Stimulated activated CD8-positive, alpha-beta memory T cell treated with anti-CD3 and anti-CD28 coated beads, Interleukin-4, amount 100 ng/mL, for 1 hour (primary cell): Measurements from ENCODE around the gene ARNT2.
"Not testable (repeated sequence)": the region's sequence is repeated elsewhere in the genome, so short reads cannot be mapped to it uniquely, and the experiment has no call there.

Source experiments
- DNase-seq, 2 donors: peaks; one replicate each; pipeline ENCODE4 v3.0.0-alpha.2; 2020; ENCODE audit warnings: low read depth in 2 of 2, low spot score in 1 of 2

The ARNT2 gene

DNA sequence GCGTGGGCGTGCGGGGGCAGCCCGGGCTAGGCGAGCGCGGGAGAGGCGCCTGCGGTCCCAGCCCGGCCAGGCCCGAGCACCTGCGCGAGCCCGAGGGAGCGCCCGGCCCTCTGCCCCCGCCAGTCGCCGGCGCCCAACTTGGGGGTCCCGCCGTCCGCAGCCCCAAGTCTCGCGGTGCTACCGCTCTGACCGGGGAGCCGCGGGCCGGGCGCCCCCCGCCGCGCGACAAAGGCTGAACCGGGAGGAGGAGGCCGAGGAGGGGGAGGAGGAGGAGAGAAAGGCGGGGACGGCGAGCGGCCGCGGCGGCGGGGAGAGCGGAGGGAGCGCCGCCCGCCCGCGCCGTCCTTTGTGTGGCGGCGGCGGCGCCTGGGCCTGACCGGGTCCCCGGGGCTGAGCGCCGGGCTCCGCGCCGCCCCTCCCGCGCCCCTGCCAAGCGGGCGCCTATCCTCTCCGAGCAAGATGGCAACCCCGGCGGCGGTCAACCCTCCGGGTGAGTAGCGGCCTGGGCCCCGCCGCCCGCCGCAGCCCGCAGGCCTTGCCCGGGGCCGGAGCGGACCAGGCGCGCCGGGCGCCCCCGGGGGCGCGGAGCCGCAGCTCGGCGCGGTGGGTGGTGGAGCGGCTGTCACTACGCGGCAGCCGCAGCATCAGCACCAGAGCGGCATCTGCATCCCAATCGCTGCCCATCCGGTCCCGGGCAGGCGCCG lies at the start of gene ARNT2:
Gene ARNT2 (plus strand): TSS at position 326 of the 704 bp plus-strand sequence. CDS start 134 bp downstream, at position 460.
- no peak for DNase-seq

DNA sequence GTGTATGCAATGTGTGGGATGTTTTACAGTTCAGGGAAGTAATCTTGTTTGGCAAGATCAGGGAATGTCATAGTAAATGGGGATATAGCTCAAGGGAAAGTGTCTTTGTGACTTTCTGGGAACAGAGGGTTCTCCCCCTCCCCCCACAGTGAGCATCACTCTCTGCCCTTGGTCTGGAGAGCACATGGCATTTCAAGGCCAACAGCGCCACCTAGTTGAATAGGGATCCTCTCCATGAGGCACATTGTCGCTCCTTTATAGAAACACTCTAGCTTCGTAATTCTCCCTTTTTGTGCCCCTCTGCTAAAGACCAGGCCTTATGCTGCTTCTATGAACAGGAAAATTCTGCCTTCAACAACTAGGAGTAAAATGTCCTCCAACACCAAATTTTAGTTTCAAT lies 37.1 kb upstream of the ARNT2 start:
- no peak for DNase-seq

DNA sequence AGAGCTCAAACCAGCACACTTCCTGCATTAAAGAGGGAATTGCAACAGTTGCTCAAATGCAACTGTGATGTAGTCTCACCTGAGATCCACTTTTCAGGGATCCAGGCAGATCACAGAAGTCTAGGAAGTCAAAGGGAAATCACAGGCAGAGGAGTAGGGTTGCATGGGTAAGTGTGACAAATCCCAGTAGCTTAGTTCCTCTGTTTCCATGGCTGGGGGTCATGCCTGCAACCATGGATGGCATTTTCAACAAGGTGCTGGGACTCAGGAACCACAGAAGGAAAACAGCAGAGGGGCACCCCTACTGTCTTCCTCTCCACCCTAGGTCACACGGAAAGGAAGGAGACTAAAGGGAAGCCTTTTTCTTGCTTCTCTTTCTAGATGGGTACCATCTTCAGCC lies 36.5 kb upstream of the ARNT2 start:
- DNase-seq: no peak

DNA sequence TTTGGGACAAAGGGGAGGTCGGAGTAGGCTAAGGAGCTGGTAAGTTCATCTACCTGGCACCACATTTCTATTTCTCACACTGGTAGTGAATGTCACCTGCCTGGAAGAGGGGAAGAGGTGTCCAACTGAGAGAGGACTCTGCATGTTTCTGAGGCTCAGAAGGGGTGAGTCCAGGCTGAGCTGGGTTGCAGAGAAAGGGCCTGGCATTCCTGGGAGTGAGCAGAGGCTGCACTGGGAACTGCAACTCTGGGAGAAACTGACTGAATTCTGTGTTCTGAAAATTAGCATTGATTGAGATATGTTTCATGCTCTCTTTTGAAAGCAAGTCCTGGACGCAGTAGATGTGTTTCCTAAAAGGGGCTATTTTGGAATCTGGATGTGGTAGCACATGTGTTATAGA lies 32.3 kb upstream of the ARNT2 start:
- no peak for DNase-seq

DNA sequence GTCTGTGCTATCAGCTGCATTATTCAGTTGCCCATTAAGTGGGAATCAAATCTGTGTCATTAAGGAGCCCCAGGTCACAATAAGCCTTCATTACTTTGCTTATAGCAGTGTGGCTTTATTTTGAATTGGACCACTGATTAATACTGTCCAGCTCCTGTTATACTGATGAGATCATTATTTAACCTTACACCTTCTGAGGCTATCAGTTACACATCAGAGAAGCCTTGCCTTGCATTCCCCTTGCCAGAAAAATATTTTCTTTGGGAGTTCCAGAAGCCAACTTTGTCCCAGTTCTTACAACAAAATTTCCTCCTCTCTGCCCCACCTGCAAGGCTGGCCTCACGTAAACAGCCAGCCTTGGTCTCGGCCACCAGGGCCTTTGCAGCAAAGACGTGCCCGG lies 29.7 kb upstream of the ARNT2 start:
- DNase-seq: no peak

DNA sequence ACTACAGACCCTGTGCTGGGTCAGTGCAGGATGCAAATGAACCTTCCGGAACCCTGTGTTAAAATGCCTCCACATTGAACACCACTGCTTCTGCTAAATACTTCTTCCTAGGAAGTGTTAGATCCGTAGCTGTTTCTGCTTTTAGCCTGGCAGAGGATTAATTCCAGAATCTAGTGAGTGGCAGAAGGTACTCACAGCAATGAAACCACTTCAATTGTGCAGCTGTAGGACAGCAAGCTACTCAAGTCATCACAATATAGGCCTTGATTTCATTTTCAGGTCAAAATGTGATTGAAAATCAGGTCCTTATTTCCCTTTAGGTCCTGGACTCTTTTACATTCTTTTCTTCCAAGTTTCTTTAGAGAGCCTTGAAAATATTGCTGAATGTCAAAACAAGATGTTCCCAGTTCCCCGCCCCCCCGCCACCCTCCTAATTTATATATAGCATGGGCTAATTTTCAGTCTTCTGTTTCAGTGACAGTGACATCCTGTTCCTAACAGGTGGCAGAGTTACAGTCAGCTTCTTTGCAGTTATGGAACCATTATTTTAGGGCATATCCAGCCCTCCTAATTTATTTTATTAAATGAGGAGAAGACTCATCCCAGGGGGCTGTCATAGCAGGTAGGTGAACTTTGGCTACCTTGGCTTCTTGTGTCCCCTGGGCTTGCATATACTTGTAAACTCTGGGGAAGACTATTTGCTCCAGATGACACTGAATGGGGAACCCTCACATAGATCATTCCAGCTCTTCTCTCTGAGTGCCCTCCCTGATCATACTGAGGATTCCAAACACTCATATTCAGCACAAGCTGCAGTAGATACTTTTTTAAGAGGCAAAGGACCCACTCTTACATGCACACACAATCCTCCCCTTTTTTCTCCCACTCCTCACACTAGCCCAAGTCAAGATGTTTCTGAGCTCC lies 28.0 kb upstream of the ARNT2 start:
- no peak for DNase-seq

DNA sequence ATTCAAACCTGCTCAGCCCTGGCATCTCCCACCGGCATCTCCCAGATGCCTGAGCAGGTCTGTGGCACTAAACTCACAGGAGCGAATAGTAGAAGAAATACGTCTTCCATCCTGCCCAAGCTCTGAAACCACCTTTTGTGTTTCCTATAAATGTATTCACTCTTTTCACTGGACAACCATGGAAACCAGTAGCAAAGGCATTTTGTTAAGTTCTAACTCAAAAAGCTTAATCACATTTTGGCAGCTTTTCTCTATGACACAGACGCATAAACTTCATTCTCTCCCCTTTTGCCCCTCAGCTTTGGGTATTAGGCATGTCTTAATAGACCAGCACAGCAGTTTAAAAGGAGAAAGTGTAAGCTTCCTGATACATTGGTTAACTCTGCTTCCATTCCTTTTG lies 24.5 kb upstream of the ARNT2 start:
- DNase-seq: no peak

DNA sequence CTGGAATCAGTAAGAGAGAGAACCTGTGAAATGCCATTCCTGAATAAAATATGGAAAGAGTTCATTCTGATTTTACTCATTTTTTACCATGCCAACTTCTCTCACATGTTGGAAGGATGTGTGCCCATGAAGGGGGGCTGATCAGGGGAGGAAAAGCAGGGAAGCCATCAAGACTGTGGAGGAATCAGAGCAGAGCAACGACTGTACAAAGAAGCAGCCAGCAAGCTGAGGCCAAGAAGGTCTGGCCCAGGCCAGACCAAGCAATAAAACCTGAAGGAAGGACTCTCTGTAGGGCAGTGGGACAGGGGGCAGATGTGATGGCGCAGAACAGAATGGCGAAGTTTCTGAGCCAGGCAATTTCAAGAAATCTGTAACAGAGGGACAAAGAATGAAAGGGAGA lies 24.0 kb upstream of the ARNT2 start:
- DNase-seq: no peak

DNA sequence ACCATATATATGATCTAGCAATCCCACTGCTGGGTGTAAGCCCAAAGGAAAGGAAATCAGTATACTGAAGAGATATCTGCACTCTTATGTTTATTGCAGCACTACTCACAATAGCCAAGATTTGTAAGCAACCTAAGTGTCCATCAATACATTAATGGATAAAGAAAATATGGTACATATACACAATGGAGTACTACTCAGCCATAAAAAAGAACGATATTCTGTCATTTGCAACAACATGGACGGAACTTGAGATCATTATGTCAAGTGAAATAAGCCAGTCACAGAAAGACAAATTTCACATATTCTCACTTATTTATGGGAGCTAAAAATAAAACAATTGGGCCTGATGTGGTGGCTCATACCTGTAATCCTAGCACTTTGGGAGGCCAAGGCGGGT lies 21.9 kb upstream of the ARNT2 start:
- no peak for DNase-seq

DNA sequence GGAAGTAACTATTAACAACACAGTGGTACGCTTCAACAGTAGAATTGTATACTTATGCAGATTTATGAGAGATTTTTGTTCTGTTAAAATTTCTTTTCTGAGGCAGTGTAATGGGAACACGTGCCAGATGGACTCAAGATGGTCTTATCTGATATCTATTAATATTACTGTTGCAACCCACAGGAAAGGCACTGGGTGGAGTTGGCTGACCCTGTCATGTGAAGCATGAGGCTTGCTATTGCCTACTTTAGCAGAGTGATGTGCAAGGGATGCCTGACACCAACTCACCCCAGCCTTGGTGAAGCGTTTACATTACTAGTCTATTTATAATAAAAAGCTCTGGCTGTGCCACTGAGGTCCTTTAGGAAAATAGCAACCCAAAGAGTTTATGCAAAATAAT lies 19.8 kb upstream of the ARNT2 start:
- DNase-seq: no peak

DNA sequence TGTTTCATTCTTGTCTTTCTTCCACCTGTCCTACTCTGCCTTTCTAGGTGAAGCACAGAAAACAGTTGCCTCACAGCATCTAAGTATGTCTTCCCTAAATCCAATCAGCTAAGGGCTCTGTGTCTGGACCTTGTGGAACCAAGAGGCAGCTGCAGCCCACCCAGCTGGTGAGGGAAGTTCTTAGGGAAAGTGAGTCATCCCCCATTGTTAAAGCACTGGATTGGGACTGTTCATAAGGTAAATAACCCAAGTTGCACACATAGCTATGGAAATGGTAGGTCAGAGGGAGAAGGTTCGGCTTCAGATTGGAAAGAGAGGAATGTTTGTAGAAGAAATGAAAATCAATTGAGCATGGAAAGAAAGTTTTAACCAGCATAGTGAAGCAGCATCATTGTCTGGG lies 18.0 kb upstream of the ARNT2 start:
- no peak for DNase-seq

DNA sequence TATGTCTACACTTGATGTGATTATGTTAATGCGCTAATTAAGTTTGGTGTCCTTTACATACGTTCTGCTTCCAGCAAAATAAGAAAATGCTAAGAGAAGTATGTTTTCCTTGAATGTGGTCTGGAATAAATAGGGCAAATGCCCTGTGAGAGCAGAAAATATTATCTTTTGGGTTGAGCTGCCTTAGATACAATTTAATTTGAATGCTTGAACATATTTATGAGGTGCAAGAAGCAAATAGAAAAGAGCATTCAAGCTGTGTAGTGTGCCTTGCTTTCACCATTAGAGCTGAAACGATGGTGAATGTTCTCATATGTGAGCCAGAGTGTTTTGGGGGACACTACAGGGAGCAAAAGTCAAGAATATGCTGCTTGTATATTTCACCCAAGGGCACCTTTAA lies 15.9 kb upstream of the ARNT2 start:
- no peak for DNase-seq

DNA sequence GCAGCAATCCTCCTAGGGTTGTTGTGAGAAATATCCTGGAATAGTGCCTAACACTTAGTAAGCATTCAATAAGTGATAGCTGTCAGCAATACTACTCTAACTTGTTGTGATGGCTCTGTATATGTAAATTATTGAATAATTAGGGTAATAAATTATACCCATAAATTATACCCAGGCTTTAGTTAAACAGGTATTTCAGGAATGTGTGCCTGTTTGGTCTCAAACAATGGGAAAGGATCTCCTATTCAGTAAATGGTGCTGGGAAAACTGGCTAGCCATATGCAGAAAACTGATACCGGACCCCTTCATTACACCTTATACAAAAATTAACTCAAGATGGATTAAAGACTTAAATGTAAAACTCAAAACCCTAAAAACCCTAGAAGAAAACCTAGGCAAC lies 14.8 kb upstream of the ARNT2 start:
- no peak for DNase-seq

DNA sequence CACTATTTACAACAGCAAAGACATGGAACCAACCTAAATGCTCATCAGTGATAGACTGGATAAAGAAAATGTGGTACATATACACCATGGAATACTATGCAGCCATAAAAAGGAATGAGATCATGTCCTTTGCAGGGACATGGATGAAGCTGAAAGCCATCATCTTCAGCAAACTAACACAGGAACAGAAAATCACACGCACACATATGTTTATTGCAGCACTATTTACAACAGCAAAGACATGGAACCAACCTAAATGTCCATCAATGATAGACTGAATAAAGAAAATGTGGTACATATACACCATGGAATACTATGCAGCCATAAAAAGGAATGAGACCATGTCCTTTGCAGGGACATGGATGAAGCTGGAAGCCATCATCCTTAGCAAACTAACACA lies 13.2 kb upstream of the ARNT2 start:
- not testable (repeated sequence) for DNase-seq

DNA sequence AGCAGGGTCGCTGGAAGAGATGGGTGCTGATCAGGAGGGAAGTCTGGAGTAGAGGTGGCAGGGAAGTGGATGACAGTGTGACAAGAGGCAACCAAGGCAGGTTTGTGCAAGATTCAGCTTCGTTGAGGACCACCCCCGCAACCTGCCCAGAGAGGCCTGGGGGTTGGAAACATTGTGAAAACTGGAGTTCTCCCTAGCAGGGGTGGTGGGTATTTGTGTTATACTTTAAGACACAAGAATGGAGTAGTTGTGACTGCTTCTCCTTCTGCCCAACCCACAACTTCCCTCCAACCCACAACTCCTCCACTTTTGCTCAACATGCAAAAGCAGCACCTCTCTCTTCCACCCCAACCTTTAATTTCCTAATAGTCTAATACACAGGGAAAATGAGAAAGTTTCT lies 8.6 kb upstream of the ARNT2 start:
- DNase-seq: no peak

DNA sequence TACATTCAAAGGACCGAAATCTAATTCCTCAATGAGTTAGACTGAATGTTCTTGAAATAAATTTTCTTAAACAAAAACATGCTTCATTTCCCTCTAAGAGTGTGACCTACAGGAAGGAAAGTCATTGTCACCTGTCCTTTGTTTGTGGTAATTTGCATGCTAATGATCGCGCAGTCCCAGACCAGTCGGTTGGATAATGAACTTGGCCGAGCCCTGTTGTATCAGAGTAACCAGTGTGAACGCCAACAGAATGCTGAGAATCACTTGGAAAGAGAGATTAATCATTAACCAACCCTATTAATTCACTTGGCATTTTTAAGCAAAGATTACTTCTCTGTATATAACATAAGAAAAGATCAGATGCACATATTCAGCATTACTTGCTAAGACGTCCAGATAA lies 8.1 kb upstream of the ARNT2 start:
- no peak for DNase-seq

DNA sequence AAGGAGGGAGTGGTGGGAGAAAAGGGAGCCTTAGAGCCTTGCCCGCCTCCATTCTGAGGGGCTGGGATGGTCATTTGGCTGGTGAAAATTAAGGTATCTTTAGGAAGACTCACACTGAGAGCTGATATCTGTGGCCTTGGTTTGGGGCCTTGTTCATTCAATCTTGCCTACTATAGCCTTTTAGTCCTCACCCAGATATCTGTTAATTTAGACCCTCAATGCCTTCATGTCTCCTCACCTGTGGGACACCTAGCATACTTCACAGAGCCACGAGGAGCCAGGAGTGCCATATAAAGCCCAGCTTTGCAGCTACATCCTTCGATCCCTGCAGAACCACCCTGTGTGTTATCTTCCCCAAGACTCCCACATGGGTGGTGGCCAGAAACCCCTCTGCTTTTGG lies 4.7 kb upstream of the ARNT2 start:
- DNase-seq: no peak

DNA sequence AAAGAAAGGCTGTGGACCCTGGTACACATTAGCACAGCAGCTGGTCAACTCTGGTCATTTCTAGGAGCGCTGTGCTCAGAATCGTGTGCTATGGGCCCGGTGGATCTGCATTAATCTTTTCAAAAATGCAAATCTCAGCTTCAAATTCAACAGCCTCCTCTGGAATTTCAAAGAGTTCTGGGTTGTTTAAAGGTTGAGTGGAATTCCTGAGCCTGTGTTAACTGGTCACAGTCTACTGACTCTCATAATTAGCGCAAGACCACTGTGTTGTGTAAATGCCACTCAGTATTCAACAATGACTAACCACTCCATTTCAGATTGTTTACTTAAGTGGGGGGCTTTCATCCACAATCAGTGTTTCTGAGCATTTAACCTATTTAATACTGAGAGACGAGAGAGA lies 2.7 kb upstream of the ARNT2 start:
- no peak for DNase-seq

DNA sequence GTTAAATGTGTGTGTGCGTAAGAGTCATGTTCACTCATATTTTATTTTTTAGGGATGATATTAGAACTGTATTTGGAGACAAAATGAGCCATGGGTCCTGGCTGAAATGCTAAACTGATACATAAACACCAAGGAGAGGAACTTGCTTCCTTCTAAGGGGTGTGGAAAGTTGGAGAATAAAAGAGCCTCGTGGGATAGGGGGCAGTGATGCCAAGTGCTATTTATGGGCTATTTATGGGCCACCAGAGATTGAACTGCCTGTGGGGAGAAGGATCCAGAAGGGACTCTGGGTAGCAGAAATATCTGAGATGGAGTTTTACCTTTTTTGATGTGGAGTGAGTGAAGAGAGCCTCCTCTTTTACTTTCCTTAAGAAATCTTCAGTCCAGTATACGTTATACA lies 1.8 kb upstream of the ARNT2 start:
- no peak for DNase-seq

DNA sequence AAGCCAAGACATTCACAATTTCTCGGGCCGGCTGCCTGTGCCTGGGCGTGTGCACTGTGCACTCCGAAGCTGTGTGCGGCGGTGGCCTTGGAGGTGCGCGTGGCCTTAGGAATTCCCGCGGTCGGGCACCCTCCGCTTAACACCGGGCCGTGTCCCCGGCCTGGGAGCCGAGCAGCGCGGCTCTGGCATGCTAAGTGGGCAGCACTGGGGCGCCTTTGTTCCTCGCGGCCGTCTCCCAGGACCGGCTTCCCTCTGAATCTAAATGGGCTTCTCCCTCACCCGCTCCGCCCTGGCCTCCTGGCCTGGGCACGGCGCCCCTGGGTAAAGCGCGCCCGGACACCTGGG lies 498 bp upstream of the ARNT2 start:
- no peak for DNase-seq

DNA sequence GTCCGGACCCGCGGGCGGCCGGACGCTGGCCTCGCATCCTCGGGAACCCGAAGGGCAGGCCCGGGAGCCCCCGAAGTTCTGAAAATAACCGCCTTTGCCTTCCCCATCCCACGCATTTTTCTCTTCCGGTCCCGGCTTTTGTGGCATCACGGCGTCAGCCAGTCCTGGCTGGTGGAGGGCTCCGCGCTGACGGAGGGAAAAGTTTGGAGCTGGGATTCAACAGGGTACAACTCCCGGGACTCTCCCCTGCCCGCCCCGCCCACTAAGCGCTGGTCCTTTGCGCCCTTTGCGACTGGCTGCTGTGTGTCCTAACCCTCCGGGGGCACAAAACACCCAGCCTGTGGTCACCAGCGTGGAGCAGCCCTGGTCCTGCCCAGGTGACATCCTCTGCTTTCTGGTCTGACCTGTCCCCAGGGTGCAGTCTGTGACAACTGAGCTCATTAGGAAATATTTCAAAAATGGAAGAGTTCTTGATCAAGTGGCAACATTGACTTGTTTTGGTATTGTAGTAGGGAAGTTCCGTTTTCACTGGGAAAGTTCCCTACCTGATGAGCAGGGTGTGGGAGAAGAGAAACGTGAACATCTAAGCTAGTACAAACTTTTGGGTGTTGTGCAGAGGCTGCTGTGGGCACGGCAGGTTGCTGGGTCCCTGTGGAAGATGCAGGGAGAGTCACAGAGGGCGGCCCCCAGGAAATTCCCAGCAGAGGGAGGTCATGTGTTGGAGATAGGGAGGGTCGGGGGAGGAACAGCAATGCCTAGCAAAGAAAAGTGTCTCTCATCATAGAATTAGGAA lies 775 bp downstream of the ARNT2 start:
- DNase-seq: no peak

DNA sequence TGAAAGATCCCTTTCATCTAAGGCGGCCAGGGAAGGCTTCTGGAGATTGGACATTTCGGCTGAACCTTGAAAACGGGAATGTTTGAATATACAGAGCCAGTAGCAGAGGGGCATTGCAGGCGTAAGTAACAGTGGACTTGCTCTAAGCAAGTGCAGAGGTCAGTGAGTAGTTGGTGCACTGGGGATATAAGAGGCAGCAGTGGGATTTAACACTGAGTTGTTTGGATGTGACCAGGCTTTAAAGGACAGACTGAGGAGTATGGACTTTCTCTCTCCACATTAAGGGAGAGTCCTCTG lies 1.3 kb downstream of the ARNT2 start:
- no peak for DNase-seq
